ENCODE data around the gene CAPN15.
A peak's percentile ranks its signal among the peaks of the same experiment; 100 is the strongest.
"Not testable (repeated sequence)": the region's sequence is repeated elsewhere in the genome, so short reads cannot be mapped to it uniquely, and the experiment has no call there.

CAPN15 gene

GRCh38 chr16:527015-527903 is at the start of gene CAPN15:
CAPN15 (plus strand) TSS chr16:527712; CDS start chr16:546839, 19,127 bp downstream.
- Histone ChIP-seq H3K27ac (ENCODE audit: low read depth, low read length) (peak within 1 kb of the TSS; percentile 98), H3K4me1 (ENCODE audit: control insufficient read depth, insufficient read depth, low read length) (peaks cover 17% of the 10 kb centered on the region), H3K4me3 (ENCODE audit: low read length) (peak within 1 kb of the TSS; percentile 89), H3K27me3 (ENCODE audit: control insufficient read depth, insufficient read depth, low read length) (no peaks in the 10 kb centered on the region), H3K9ac (ENCODE audit: low read length) (peak within 1 kb of the TSS; percentile 94), H3K36me3 (ENCODE audit: control insufficient read depth, insufficient read depth, low read length) (no peaks in the 10 kb centered on the region)

- H3K9ac ChIP-seq (ENCODE audit: low read length); H3K36me3 ChIP-seq (ENCODE audit: control insufficient read depth, insufficient read depth, low read length); H3K4me1 ChIP-seq (ENCODE audit: control insufficient read depth, insufficient read depth, low read length); H3K4me3 ChIP-seq (ENCODE audit: low read length); H3K27me3 ChIP-seq (ENCODE audit: control insufficient read depth, insufficient read depth, low read length); H3K27ac ChIP-seq (ENCODE audit: low read depth, low read length): not testable (repeated sequence)
Measured at GRCh38 chr16:478287-478686, 49.2 kb upstream of the CAPN15 start.

GRCh38 chr16:482468-483185 is 44.9 kb upstream of the CAPN15 start:
- no peak overlapping the region for H3K27ac ChIP-seq (ENCODE audit: low read depth, low read length)

GRCh38 chr16:483341-484075 is 44.0 kb upstream of the CAPN15 start:
- Histone ChIP-seq H3K4me3 (ENCODE audit: low read length) (no peak overlapping the region), H3K36me3 (ENCODE audit: control insufficient read depth, insufficient read depth, low read length) (peaks cover 3% of the 10 kb centered on the region), H3K4me1 (ENCODE audit: control insufficient read depth, insufficient read depth, low read length) (no peaks in the 10 kb centered on the region), H3K9ac (ENCODE audit: low read length) (no peak overlapping the region), H3K27ac (ENCODE audit: low read depth, low read length) (no peak overlapping the region), H3K27me3 (ENCODE audit: control insufficient read depth, insufficient read depth, low read length) (no peaks in the 10 kb centered on the region)

More at GRCh38 chr16:482468-483185, 44.9 kb upstream of the CAPN15 start:
- no peaks in the 10 kb centered on the region for H3K4me1 ChIP-seq (ENCODE audit: control insufficient read depth, insufficient read depth, low read length)
- peaks cover 3% of the 10 kb centered on the region for H3K36me3 ChIP-seq (ENCODE audit: control insufficient read depth, insufficient read depth, low read length)
- no peak overlapping the region for H3K4me3 ChIP-seq (ENCODE audit: low read length)
- no peaks in the 10 kb centered on the region for H3K27me3 ChIP-seq (ENCODE audit: control insufficient read depth, insufficient read depth, low read length)
- no peak overlapping the region for H3K9ac ChIP-seq (ENCODE audit: low read length)

- Histone ChIP-seq H3K4me1 (ENCODE audit: control insufficient read depth, insufficient read depth, low read length) (no peaks in the 10 kb centered on the region), H3K27ac (ENCODE audit: low read depth, low read length) (no peak overlapping the region), H3K9ac (ENCODE audit: low read length) (no peak overlapping the region), H3K36me3 (ENCODE audit: control insufficient read depth, insufficient read depth, low read length) (peaks cover 16% of the 10 kb centered on the region), H3K4me3 (ENCODE audit: low read length) (no peak overlapping the region), H3K27me3 (ENCODE audit: control insufficient read depth, insufficient read depth, low read length) (no peaks in the 10 kb centered on the region)
Measured at GRCh38 chr16:489606-490005, 37.9 kb upstream of the CAPN15 start.

GRCh38 chr16:490768-491167 is 36.7 kb upstream of the CAPN15 start:
- Histone ChIP-seq H3K27ac (ENCODE audit: low read depth, low read length) (no peak overlapping the region), H3K4me1 (ENCODE audit: control insufficient read depth, insufficient read depth, low read length) (no peaks in the 10 kb centered on the region), H3K9ac (ENCODE audit: low read length) (no peak overlapping the region), H3K36me3 (ENCODE audit: control insufficient read depth, insufficient read depth, low read length) (peaks cover 16% of the 10 kb centered on the region), H3K27me3 (ENCODE audit: control insufficient read depth, insufficient read depth, low read length) (no peaks in the 10 kb centered on the region), H3K4me3 (ENCODE audit: low read length) (no peak overlapping the region)

GRCh38 chr16:491220-491919 is 36.1 kb upstream of the CAPN15 start:
- Histone ChIP-seq H3K4me1 (ENCODE audit: control insufficient read depth, insufficient read depth, low read length) (no peaks in the 10 kb centered on the region), H3K27me3 (ENCODE audit: control insufficient read depth, insufficient read depth, low read length) (no peaks in the 10 kb centered on the region), H3K4me3 (ENCODE audit: low read length) (no peak overlapping the region), H3K27ac (ENCODE audit: low read depth, low read length) (no peak overlapping the region), H3K36me3 (ENCODE audit: control insufficient read depth, insufficient read depth, low read length) (peaks cover 16% of the 10 kb centered on the region), H3K9ac (ENCODE audit: low read length) (no peak overlapping the region)

- no peak overlapping the region for H3K4me3 ChIP-seq (ENCODE audit: low read length)
- H3K36me3 ChIP-seq (ENCODE audit: control insufficient read depth, insufficient read depth, low read length), result peaks cover 16% of the 10 kb centered on the region
- no peaks in the 10 kb centered on the region for H3K4me1 ChIP-seq (ENCODE audit: control insufficient read depth, insufficient read depth, low read length)
- no peak overlapping the region for H3K9ac ChIP-seq (ENCODE audit: low read length)
- H3K27ac ChIP-seq (ENCODE audit: low read depth, low read length), result no peak overlapping the region
- no peaks in the 10 kb centered on the region for H3K27me3 ChIP-seq (ENCODE audit: control insufficient read depth, insufficient read depth, low read length)
Measured at GRCh38 chr16:492211-492875, 35.2 kb upstream of the CAPN15 start.

DNA sequence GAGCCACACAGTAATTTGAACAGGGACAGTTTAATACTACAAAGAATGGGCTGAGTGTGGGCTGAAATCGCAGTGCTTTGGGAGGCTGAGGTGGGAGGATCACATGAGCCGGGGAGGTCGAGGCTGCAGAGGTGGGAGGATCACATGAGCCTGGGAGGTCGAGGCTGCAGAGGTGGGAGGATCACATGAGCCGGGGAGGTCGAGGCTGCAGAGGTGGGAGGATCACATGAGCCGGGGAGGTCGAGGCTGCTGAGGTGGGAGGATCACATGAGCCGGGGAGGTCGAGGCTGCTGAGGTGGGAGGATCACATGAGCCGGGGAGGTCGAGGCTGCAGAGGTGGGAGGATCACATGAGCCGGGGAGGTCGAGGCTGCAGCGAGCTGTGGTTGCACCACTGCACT is 32.8 kb upstream of the CAPN15 start:
- not testable (repeated sequence) for H3K4me1 ChIP-seq (ENCODE audit: control insufficient read depth, insufficient read depth, low read length); H3K27me3 ChIP-seq (ENCODE audit: control insufficient read depth, insufficient read depth, low read length); H3K4me3 ChIP-seq (ENCODE audit: low read length); H3K27ac ChIP-seq (ENCODE audit: low read depth, low read length); H3K9ac ChIP-seq (ENCODE audit: low read length)
- H3K36me3 ChIP-seq (ENCODE audit: control insufficient read depth, insufficient read depth, low read length), result peaks cover 10% of the 10 kb centered on the region

GRCh38 chr16:495127-495748 is 32.3 kb upstream of the CAPN15 start:
- H3K4me1 ChIP-seq (ENCODE audit: control insufficient read depth, insufficient read depth, low read length), result no peaks in the 10 kb centered on the region
- H3K27ac ChIP-seq (ENCODE audit: low read depth, low read length), result no peak overlapping the region
- peaks cover 6% of the 10 kb centered on the region for H3K36me3 ChIP-seq (ENCODE audit: control insufficient read depth, insufficient read depth, low read length)
- no peak overlapping the region for H3K9ac ChIP-seq (ENCODE audit: low read length)
- H3K27me3 ChIP-seq (ENCODE audit: control insufficient read depth, insufficient read depth, low read length), result no peaks in the 10 kb centered on the region
- no peak overlapping the region for H3K4me3 ChIP-seq (ENCODE audit: low read length)

- Histone ChIP-seq H3K4me1 (ENCODE audit: control insufficient read depth, insufficient read depth, low read length) (no peaks in the 10 kb centered on the region), H3K36me3 (ENCODE audit: control insufficient read depth, insufficient read depth, low read length) (peaks cover under 1% of the 10 kb centered on the region), H3K27me3 (ENCODE audit: control insufficient read depth, insufficient read depth, low read length) (no peaks in the 10 kb centered on the region), H3K27ac (ENCODE audit: low read depth, low read length) (no peak overlapping the region), H3K9ac (ENCODE audit: low read length) (no peak overlapping the region), H3K4me3 (ENCODE audit: low read length) (no peak overlapping the region)
Measured at GRCh38 chr16:496097-496886, 31.2 kb upstream of the CAPN15 start.

Data from rectal smooth muscle tissue (tissue), 1 donor.